DOHH2 (cell line): ENCODE measurements around the gene GIMAP7.

Experiments
- H3F3A ChIP-seq: fragments of 200-600 bp; sonication (generic), shearing (Covaris generic); 2 replicates; pipeline ENCODE4 v1.6.0; 2016; ENCODE audit warnings: antibody characterized with exemption, mild to moderate bottlenecking; ENCODE audit not compliant: control insufficient read depth, insufficient read depth
- H3K27ac ChIP-seq: fragments of 200-600 bp; sonication (generic); 2 replicates; pipeline ENCODE4 v1.5.1; 2014; ENCODE audit warnings: low read depth, mild to moderate bottlenecking, low read length, moderate library complexity
- H3K27me3 ChIP-seq: fragments of 200-600 bp; sonication (generic); 2 replicates; pipeline ENCODE4 v1.6.1; 2014; ENCODE audit warnings: mild to moderate bottlenecking, low read length, mixed read lengths; ENCODE audit not compliant: control insufficient read depth
- H3K36me3 ChIP-seq: fragments of 200-600 bp; sonication (generic); 2 replicates; pipeline ENCODE4 v1.6.1; 2014; ENCODE audit warnings: mild to moderate bottlenecking, low read length, moderate library complexity, mixed read lengths; ENCODE audit not compliant: control insufficient read depth
- H3K4me1 ChIP-seq: fragments of 200-600 bp; sonication (generic); 2 replicates; pipeline ENCODE4 v1.6.1; 2014; ENCODE audit warnings: mild to moderate bottlenecking, low read length, mixed read lengths; ENCODE audit not compliant: control insufficient read depth
- H3K4me2 ChIP-seq: fragments of 200-600 bp; sonication (generic); 2 replicates; pipeline ENCODE4 v1.6.0; 2014; ENCODE audit warnings: mild to moderate bottlenecking, low read length, moderate library complexity
- H3K4me3 ChIP-seq: fragments of 200-600 bp; sonication (generic); 2 replicates; pipeline ENCODE4 v1.5.1; 2014; ENCODE audit warnings: mild to moderate bottlenecking, low read length, mixed read lengths
- H3K79me2 ChIP-seq: fragments of 200-600 bp; sonication (generic); 2 replicates; pipeline ENCODE4 v1.6.1; 2014; ENCODE audit warnings: mild to moderate bottlenecking, low read length, mixed read lengths; ENCODE audit not compliant: control insufficient read depth
- H3K9me2 ChIP-seq: fragments of 200-600 bp; sonication (generic); replicated peaks from 2 replicates; pipeline ENCODE4 v1.6.1; 2014; ENCODE audit warnings: mild to moderate bottlenecking, low read length, mixed read lengths; ENCODE audit not compliant: control insufficient read depth
- H3K9me3 ChIP-seq: fragments of 200-600 bp; sonication (generic); 2 replicates; pipeline ENCODE4 v1.6.1; 2014; ENCODE audit warnings: antibody characterized with exemption, low read length, mixed read lengths; ENCODE audit not compliant: control insufficient read depth, insufficient read depth
- H4K20me1 ChIP-seq: fragments of 200-600 bp; sonication (generic); 2 replicates; pipeline ENCODE4 v1.6.0; 2014; ENCODE audit warnings: low read depth, mild to moderate bottlenecking, antibody characterized with exemption, low read length, moderate library complexity; ENCODE audit not compliant: control insufficient read depth, insufficient read depth
- EZH2phosphoT487 ChIP-seq: fragments of 200-600 bp; sonication (generic); IDR thresholded peaks from 2 replicates; pipeline ENCODE4 v1.6.1; 2017; ENCODE audit warnings: borderline replicate concordance, mild to moderate bottlenecking, antibody characterized with exemption, low read length, moderate library complexity, mixed read lengths
- TF ChIP-seq, protein P1 (sequence below): fragments of 200-600 bp; sonication (generic); IDR thresholded peaks from one replicate; pipeline ENCODE4 v1.5.1; 2014; ENCODE audit warnings: antibody characterized with exemption, mild to moderate bottlenecking, low read depth, low read length; ENCODE audit not compliant: poor library complexity, severe bottlenecking

GIMAP7 gene

DNA sequence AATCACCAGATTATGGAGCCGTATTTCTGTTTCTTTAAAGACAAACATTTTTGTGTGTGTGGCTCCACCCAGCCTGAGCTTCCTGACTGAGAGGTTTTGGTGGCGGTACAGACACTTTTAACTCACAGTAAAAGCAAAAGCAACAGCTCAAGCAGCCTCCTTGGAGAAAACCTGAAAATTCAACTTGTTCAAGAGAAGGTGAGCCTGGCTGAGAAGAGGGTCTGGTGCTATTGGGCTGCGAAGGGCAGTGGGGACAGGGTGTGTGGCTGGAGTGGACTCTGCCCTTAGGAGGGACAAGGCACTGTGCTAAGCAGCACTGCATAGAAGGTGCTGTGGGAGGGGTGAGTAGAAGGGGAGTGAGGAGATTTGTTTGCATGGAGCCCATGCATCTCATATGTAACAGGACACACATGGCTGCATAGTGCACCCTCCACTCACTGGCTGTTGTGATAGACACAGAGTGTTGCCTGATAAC is at the start of gene GIMAP7:
GIMAP7 (plus strand) TSS at position 125 of the 475 bp plus-strand sequence. CDS start 5,103 bp downstream, outside the sequence.
- no peaks in the 10 kb centered on the region for H4K20me1 ChIP-seq
- H3K4me1 ChIP-seq = no peaks in the 10 kb centered on the region
- H3K4me2 ChIP-seq = no peak within 1 kb of the TSS

DNA sequence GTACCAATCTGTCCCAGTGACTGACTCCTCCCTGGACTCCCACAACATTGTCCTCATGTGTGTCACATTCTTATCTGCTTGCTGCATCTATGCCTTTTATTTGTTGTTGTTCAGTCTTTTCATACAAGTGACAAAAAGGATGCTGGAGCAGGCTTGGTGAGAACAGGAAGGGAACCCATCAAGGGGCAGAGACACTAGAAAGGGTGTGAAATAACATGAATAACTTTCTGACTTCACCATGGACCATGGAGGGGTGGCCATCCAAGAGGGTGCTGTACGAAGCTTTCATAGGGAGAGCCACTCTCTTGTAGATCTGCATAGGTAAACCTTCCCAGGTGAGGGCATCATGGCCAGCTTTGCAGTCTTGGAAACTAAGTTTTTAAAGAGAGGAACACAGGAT is 49.7 kb upstream of the GIMAP7 start:
- Histone ChIP-seq H3K4me2 (no peak overlapping the region), H3K9me2 (no peaks in the 10 kb centered on the region), H3K27ac (no peak overlapping the region), H3K27me3 (peaks cover 10% of the 10 kb centered on the region; the same call in 1 of the 2 replicates), H3K79me2 (no peaks in the 10 kb centered on the region), H3K4me3 (no peak overlapping the region), H3K36me3 (no peaks in the 10 kb centered on the region), H3F3A (no peaks in the 10 kb centered on the region), H3K9me3 (no peaks in the 10 kb centered on the region), H3K4me1 (no peaks in the 10 kb centered on the region), H4K20me1 (no peaks in the 10 kb centered on the region)
- TF ChIP-seq, protein P1, sequence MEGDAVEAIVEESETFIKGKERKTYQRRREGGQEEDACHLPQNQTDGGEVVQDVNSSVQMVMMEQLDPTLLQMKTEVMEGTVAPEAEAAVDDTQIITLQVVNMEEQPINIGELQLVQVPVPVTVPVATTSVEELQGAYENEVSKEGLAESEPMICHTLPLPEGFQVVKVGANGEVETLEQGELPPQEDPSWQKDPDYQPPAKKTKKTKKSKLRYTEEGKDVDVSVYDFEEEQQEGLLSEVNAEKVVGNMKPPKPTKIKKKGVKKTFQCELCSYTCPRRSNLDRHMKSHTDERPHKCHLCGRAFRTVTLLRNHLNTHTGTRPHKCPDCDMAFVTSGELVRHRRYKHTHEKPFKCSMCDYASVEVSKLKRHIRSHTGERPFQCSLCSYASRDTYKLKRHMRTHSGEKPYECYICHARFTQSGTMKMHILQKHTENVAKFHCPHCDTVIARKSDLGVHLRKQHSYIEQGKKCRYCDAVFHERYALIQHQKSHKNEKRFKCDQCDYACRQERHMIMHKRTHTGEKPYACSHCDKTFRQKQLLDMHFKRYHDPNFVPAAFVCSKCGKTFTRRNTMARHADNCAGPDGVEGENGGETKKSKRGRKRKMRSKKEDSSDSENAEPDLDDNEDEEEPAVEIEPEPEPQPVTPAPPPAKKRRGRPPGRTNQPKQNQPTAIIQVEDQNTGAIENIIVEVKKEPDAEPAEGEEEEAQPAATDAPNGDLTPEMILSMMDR = no peak
- TF ChIP-seq EZH2phosphoT487 = no peak

More for the DNA sequence above, at the start of gene GIMAP7:
- H3K27me3 ChIP-seq = peaks cover 24% of the 10 kb centered on the region
- H3K9me2 ChIP-seq = no peaks in the 10 kb centered on the region
- H3K27ac ChIP-seq = no peak within 1 kb of the TSS
- no peaks in the 10 kb centered on the region for H3F3A ChIP-seq
- H3K36me3 ChIP-seq = no peaks in the 10 kb centered on the region
- H3K79me2 ChIP-seq = no peaks in the 10 kb centered on the region
- H3K9me3 ChIP-seq = no peaks in the 10 kb centered on the region
- no peak within 1 kb of the TSS for H3K4me3 ChIP-seq
- TF ChIP-seq, protein P1 = no peak
- no peak for TF ChIP-seq EZH2phosphoT487

DNA sequence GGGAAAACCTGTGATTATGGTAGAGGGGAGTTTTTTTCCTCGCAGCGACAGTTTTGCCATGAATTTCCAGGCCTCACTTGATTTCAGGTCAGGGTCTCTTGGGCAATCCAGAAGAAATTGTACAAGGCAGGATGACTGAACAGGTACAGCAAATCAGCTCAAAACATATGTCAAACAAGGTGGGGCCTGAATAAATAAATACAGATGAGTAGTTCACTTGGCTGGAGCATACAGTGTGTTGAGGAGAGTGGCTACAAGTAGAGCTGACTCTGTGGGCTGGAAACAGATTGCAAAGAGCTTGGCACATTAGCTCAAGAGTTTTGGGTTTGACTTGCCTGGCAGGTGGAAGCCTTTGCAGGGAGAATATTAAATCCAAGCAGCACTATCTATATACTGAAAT is 49.3 kb upstream of the GIMAP7 start:
- Histone ChIP-seq H3K27ac (no peak overlapping the region), H3K9me2 (no peaks in the 10 kb centered on the region), H3K4me2 (no peak overlapping the region), H3K9me3 (no peaks in the 10 kb centered on the region), H3K4me3 (no peak overlapping the region), H4K20me1 (no peaks in the 10 kb centered on the region), H3K27me3 (peaks cover 10% of the 10 kb centered on the region; the same call in 1 of the 2 replicates), H3K36me3 (no peaks in the 10 kb centered on the region), H3K79me2 (no peaks in the 10 kb centered on the region), H3K4me1 (no peaks in the 10 kb centered on the region), H3F3A (no peaks in the 10 kb centered on the region)
- TF ChIP-seq, protein P1 = no peak
- TF ChIP-seq EZH2phosphoT487 = no peak
